HepG2 (cell line): ENCODE measurements around the gene CA12. TPM values are rescaled to one million over a fixed set of nuclear protein-coding genes. Genes with fewer than 3 reads are reported as not detected.

ENCODE experiments used
- ATAC-seq: fragments of 200-7000 bp; cut with Tn5 transposase; 3 replicates; pipeline ENCODE4 v1.9.1; 2020; ENCODE audit warnings: mild to moderate bottlenecking, moderate library complexity
- BruUV-seq: library from RNA; stranded (reverse); fragments of 400-500 nt; replicated peaks from 2 replicates; lab custom pipeline; 2021; lab: Mats Ljungman, UMichigan
- CTCF ChIA-PET: fragments of 300-600 bp; formaldehyde crosslinking; extraction: SDS; loops from one replicate; lab custom pipeline; 2021; ENCODE audit warnings: low total read pairs, inconsistent platforms, low intra/inter-chr PET ratio; lab: Yijun Ruan, JAX
- POLR2A ChIA-PET: fragments of 350-600 bp; sonication (Branson Sonifier 250); formaldehyde crosslinking; loops from one replicate; lab custom pipeline; 2020; ENCODE audit warnings: antibody characterized with exemption, inconsistent platforms; lab: Yijun Ruan, JAX
- DNase-seq: peaks from one replicate; pipeline ENCODE4 v3.0.0-alpha.2; 2015; ENCODE audit warnings: low spot score
- FAIRE-seq: peaks from 3 replicates; lab custom pipeline; 2011; peaks lifted over from hg19 to GRCh38; lab: Jason Lieb, UNC
- H2AFZ ChIP-seq: one replicate; pipeline ENCODE4 v1.6.1; 2011; ENCODE audit warnings: low read length, inconsistent platforms
- H3K27ac ChIP-seq: fragments of 300-600 bp; 3 replicates; pipeline ENCODE4 v1.8.0; 2011; ENCODE audit warnings: mixed run types, mild to moderate bottlenecking, mixed read lengths, low read length, inconsistent platforms; ENCODE audit not compliant: insufficient read depth; ENCODE audit errors: extremely low read length
- H3K27me3 ChIP-seq, 2 experiments: fragments of 200-600 bp in 1 of 2; 2 replicates in 1 of 2; 3 replicates in 1 of 2; pipeline versions ENCODE4 v1.6.0 to v1.8.0; 2011; ENCODE audit warnings: low read length in 2 of 2, mild to moderate bottlenecking in 2 of 2, moderate library complexity in 2 of 2, inconsistent platforms in 1 of 2; ENCODE audit not compliant: insufficient read depth in 2 of 2, control insufficient read depth in 1 of 2
- H3K36me3 ChIP-seq, 2 experiments: fragments of 200-600 bp in 1 of 2; replicated peaks in 1 of 2; 2 replicates in 1 of 2; 3 replicates in 1 of 2; pipeline versions ENCODE4 v1.5.1 to v1.8.0; 2011; ENCODE audit warnings: low read length in 2 of 2, inconsistent platforms in 1 of 2; ENCODE audit not compliant: insufficient read depth in 2 of 2, control insufficient read depth in 1 of 2
- H3K4me1 ChIP-seq: 2 replicates; pipeline ENCODE4 v1.5.1; 2012; ENCODE audit warnings: low read length, inconsistent platforms; ENCODE audit not compliant: insufficient read depth
- H3K4me2 ChIP-seq: 2 replicates; pipeline ENCODE4 v1.6.0; 2011; ENCODE audit warnings: low read depth, low read length, inconsistent platforms
- H3K4me3 ChIP-seq, 3 experiments: fragments of 200-600 bp in 1 of 3; sonication (generic), shearing (Covaris generic) in 1 of 3; replicated peaks in 1 of 3; 2 replicates each; pipeline ENCODE4 v1.5.1; 2011 to 2016; ENCODE audit warnings: low read length in 3 of 3, inconsistent platforms in 2 of 3, low read depth in 2 of 3, mild to moderate bottlenecking in 2 of 3, control low read depth in 1 of 3, mixed read lengths in 1 of 3; ENCODE audit not compliant: insufficient read depth in 1 of 3
- H3K79me2 ChIP-seq: one replicate; pipeline ENCODE4 v1.6.1; 2011; ENCODE audit warnings: low read length, inconsistent platforms; ENCODE audit not compliant: insufficient read depth
- H3K9ac ChIP-seq: 2 replicates; pipeline ENCODE4 v1.6.0; 2011; ENCODE audit warnings: mild to moderate bottlenecking, low read depth, low read length, inconsistent platforms; ENCODE audit not compliant: insufficient read depth
- H3K9me3 ChIP-seq: 2 replicates; pipeline ENCODE4 v1.5.1; 2012; ENCODE audit warnings: mild to moderate bottlenecking, low read length
- H4K20me1 ChIP-seq: 2 replicates; pipeline ENCODE4 v1.6.0; 2011; ENCODE audit warnings: inconsistent platforms, mild to moderate bottlenecking, low read length, moderate library complexity; ENCODE audit not compliant: insufficient read depth
- ATF7 ChIP-seq, 2 experiments: fragments of 450-650 bp in 1 of 2; sonication (generic) in 1 of 2; formaldehyde crosslinking in 1 of 2; IDR thresholded peaks; 2 replicates each; pipeline versions ENCODE4 v1.4.0 to v1.6.1; 2016 to 2020; ENCODE audit warnings: antibody characterized with exemption in 1 of 2, mild to moderate bottlenecking in 1 of 2, missing genetic modification reagents in 1 of 2
- CREB1 ChIP-seq, 2 experiments: fragments of 450-650 bp in 1 of 2; IDR thresholded peaks; 2 replicates each; pipeline ENCODE4 v1.6.1; 2016 to 2017; ENCODE audit warnings: control low read depth in 1 of 2, mild to moderate bottlenecking in 1 of 2, missing compliant biosample characterization in 1 of 2, missing genetic modification characterization in 1 of 2
- KDM2A ChIP-seq: sonication (generic); formaldehyde crosslinking; IDR thresholded peaks from 2 replicates; pipeline ENCODE4 v1.4.0; 2020; ENCODE audit warnings: low read depth, missing genetic modification reagents, borderline replicate concordance
- KIAA2018 ChIP-seq: sonication (generic); formaldehyde crosslinking; IDR thresholded peaks from 2 replicates; pipeline ENCODE4 v1.5.0; 2020; ENCODE audit warnings: mild to moderate bottlenecking, missing genetic modification reagents, borderline replicate concordance
- ZNF34 ChIP-seq: sonication (generic); formaldehyde crosslinking; IDR thresholded peaks from 2 replicates; pipeline ENCODE4 v1.4.0; 2020; ENCODE audit warnings: mild to moderate bottlenecking, missing genetic modification reagents, borderline replicate concordance
- ZNF709 ChIP-seq: sonication (generic); formaldehyde crosslinking; IDR thresholded peaks from 2 replicates; pipeline ENCODE4 v1.5.0; 2020; ENCODE audit warnings: mild to moderate bottlenecking, missing genetic modification reagents
- WGBS: methylation state at CpG from one replicate; pipeline ENCODE4 v1.1.6; 2017; ENCODE audit warnings: low lambda C conversion rate; 5-methylcytosine and 5-hydroxymethylcytosine counted together
- in situ Hi-C: cut with HindIII; loops from 2 replicates; pipeline ENCODE4 v1.10.0; 2017; ENCODE audit warnings: low pct_unique_long_range_greater_than_20kb; ENCODE audit not compliant: extremely low pct_ligation_motif_present
- intact Hi-C: fragments of 100-400 bp; cut with micrococcal nuclease; formaldehyde crosslinking; loops from one replicate; pipeline ENCODE4 v1.10.0; 2022; ENCODE audit not compliant: unreplicated experiment
- polyA plus RNA-seq, 8 experiments: library from polyadenylated mRNA; depleted of rRNA in 3 of 8; stranded (reverse) in 7 of 8; unstranded in 1 of 8; fragments of >200 nt; fragmentation: Illumina TruSeq in 4 of 8; extraction: Trizol in 4 of 8; gene quantifications; 2 replicates each; pipeline versions ENCODE4 v1.2.1 to v1.2.3, GENCODE V29; 2011 to 2016; ENCODE audit warnings: low read depth in 4 of 8, missing spikeins in 1 of 8, mixed read lengths in 1 of 8; ENCODE audit not compliant: insufficient read depth in 1 of 8
- total RNA-seq, 5 experiments: library from RNA; depleted of rRNA; stranded (reverse); fragments of >200 nt; fragmentation: Illumina TruSeq; extraction: Trizol; gene quantifications; 2 replicates each; pipeline ENCODE4 v1.2.3, GENCODE V29; 2016; ENCODE audit warnings: low read depth in 1 of 5

Gene CA12
- total and polyA plus RNA-seq, 2 of the 13 experiments (the other 11 are each of a cell fraction or from before 2014, with no cell fraction given) = 0.07 to 0.20 TPM

DNA sequence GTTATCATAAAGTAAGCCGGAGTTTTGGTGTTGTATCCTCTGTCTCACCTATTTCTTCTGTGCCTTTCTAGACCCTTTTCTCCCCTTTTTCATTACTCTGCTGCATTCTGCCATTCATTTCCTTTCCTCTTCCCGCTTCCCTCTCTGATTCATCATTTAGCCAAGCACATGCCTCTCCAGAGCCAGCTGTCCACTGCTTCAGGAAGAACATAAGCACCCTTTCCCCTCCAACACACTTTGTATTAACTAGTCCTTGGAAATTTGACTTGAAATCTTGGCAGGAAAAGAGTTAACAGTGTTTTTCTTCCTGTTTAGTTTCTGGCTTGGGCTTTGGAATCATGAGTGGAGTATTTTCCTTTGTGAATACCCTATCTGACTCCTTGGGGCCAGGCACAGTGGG is 94.5 kb downstream of the CA12 start (continued):
- no peak for TF ChIP-seq KIAA2018 (CRISPR knock-in tag)
- TF ChIP-seq KDM2A = no peak
- no peak for TF ChIP-seq ZNF709 (CRISPR knock-in tag)
- TF ChIP-seq, all 625 proteins: peak for 0

GRCh38 chr15:63284335-63284734 is 97.3 kb downstream of the CA12 start:
- no peaks in the 10 kb centered on the region for H3K36me3 ChIP-seq
- no peak overlapping the region for H3K4me2 ChIP-seq
- DNase-seq = no peak
- BruUV-seq = no TSS peak
- H3K9me3 ChIP-seq = no peaks in the 10 kb centered on the region
- H3K4me1 ChIP-seq = peaks cover 7% of the 10 kb centered on the region; the same call in 1 of the 2 replicates
- no peaks in the 10 kb centered on the region for H3K79me2 ChIP-seq
- no peak overlapping the region for H3K4me3 ChIP-seq
- in situ Hi-C loops = loop anchor here (25.0 kb wide), 1 partner anchor 278 kb away; no protein-coding TSS in a partner anchor
- ChIA-PET POLR2A (interaction anchor here (0.6 kb wide), 1 partner anchor 197 kb away, joined by 3 read pairs; no protein-coding TSS in a partner anchor), CTCF (no interaction called here)
- no peaks in the 10 kb centered on the region for H3K27me3 ChIP-seq
- no peak overlapping the region for H3K9ac ChIP-seq
- H2AFZ ChIP-seq = no peak overlapping the region
- WGBS = 81% methylated on average over 5 of the region's 6 CpGs
- no peak overlapping the region for H3K27ac ChIP-seq
- intact Hi-C loops = loop anchor here (5.0 kb wide), 1 partner anchor 237 kb away; no protein-coding TSS in a partner anchor
- no peaks in the 10 kb centered on the region for H4K20me1 ChIP-seq
- no peak for ATAC-seq
- no peak for FAIRE-seq
- peak; percentile 94 for TF ChIP-seq CREB1 (IDR thresholded peaks at IDR 0.05)
- no peak for TF ChIP-seq CREB1 (CRISPR knock-in tag; IDR thresholded peaks at IDR 0.05)
- TF ChIP-seq ZNF34 (CRISPR knock-in tag) = no peak
- peak; percentile 93 for TF ChIP-seq ATF7 (IDR thresholded peaks at IDR 0.05)
- no peak for TF ChIP-seq ATF7 (CRISPR knock-in tag; IDR thresholded peaks at IDR 0.05)
